Measurements from ENCODE around the gene ASIP.
"Not testable (repeated sequence)": the region's sequence is repeated elsewhere in the genome, so short reads cannot be mapped to it uniquely, and the experiment has no call there.

DNA sequence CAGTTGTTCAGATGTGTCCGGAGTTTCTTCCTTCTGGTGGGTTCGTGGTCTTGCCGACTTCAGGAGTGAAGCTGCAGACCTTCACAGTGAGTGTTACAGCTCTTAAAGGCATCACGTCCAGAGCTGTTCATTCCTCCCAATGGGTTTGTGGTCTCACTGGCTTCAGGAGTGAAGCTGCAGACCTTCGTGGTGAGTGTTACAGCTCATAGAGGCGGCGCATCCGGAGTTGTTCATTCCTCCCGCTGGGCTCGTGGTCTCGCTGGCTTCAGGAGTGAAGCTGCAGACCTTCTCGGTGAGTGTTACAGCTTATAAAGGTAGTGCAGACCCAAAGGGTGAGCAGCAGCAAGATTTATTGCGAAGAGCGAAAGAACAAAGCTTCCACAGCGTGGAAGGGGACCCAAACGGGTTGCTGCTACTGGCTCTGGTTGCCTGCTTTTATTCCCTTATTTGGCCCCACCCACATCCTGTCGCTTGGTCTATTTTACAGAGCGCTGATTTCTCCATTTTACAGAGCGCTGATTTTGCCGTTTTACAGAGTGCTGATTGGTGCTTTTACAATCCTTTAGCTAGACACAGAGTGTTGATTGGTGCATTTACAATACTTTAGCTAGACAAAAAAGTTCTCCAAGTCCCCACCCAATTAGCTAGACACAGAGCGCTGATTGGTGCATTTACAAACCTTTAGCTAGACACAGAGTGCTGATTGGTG is 35.9 kb upstream of the ASIP start:
- not testable (repeated sequence) for TF ChIP-seq MXI1 (IDR thresholded peaks at IDR 0.05; ENCODE audit: borderline replicate concordance, low read depth, low read length); BHLHE40 (IDR thresholded peaks at IDR 0.05; ENCODE audit: low read depth, low read length); RFX5 (IDR thresholded peaks at IDR 0.05; ENCODE audit: low read depth, low read length); POLR2A (IDR thresholded peaks at IDR 0.05; ENCODE audit: low read depth, low read length); RAD21 (IDR thresholded peaks at IDR 0.05; ENCODE audit: low read length); CHD1 (IDR thresholded peaks at IDR 0.05; ENCODE audit: low read depth, low read length); FOS (IDR thresholded peaks at IDR 0.05; ENCODE audit: low read depth, low read length)
- TF ChIP-seq, protein P1, sequence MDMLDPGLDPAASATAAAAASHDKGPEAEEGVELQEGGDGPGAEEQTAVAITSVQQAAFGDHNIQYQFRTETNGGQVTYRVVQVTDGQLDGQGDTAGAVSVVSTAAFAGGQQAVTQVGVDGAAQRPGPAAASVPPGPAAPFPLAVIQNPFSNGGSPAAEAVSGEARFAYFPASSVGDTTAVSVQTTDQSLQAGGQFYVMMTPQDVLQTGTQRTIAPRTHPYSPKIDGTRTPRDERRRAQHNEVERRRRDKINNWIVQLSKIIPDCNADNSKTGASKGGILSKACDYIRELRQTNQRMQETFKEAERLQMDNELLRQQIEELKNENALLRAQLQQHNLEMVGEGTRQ (IDR thresholded peaks at IDR 0.05; ENCODE audit: low read depth, low read length), result not testable (repeated sequence)
- TF ChIP-seq, protein P2, sequence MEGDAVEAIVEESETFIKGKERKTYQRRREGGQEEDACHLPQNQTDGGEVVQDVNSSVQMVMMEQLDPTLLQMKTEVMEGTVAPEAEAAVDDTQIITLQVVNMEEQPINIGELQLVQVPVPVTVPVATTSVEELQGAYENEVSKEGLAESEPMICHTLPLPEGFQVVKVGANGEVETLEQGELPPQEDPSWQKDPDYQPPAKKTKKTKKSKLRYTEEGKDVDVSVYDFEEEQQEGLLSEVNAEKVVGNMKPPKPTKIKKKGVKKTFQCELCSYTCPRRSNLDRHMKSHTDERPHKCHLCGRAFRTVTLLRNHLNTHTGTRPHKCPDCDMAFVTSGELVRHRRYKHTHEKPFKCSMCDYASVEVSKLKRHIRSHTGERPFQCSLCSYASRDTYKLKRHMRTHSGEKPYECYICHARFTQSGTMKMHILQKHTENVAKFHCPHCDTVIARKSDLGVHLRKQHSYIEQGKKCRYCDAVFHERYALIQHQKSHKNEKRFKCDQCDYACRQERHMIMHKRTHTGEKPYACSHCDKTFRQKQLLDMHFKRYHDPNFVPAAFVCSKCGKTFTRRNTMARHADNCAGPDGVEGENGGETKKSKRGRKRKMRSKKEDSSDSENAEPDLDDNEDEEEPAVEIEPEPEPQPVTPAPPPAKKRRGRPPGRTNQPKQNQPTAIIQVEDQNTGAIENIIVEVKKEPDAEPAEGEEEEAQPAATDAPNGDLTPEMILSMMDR (conservative IDR thresholded peaks at IDR 0.05; ENCODE audit: low read depth, low read length), result not testable (repeated sequence)
